Stimulated activated CD8-positive, alpha-beta memory T cell treated with anti-CD3 and anti-CD28 coated beads, Interleukin-4, amount 100 ng/mL, for 4 hours (primary cell): ENCODE data around the gene GUK1.

Experiments used
- DNase-seq, 2 donors: peaks; one replicate each; pipeline ENCODE4 v3.0.0-alpha.2; 2020; ENCODE audit warnings: low read depth in 2 of 2, low spot score in 1 of 2

GUK1 gene

DNA sequence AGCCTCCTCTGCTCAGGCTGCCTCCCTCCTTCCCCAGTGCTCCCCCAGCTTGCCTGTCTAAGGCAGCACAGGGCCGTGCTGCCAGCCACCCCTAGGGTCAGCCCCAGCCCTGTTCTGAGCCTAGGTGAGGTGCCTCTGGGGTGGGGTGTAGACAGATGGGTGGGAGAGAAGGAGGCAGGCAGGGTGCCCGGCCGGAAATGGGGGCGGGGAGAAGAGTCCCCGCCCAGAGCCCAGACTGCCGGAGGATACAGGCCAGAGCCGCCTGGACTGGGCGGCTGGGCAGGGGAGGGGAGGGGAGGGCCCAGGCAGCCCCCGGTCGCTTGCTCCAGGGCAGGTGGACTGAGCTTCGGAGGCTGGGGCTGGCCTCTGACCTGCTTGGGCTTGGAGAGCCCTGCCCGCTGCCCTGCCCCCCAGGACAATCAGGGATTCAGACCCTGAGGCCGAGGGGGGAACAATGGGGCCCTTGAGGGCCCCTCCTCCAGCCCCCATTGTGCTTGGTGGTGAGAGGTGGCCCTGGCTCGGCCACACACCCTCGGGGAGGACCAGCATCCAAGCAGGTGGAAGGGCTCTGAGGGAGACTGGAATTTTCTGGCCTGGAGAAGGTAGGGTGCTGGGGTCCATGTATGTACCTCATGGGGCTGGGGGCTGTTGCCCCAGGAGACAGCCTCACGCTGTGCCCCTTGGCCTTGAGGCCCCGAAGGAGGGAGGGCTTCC, 9.5 kb downstream of the GUK1 start, which contains the start of gene GJC2:
Gene GJC2 (plus strand): TSS at position 525 of the 714 bp plus-strand sequence. CDS start 7,829 bp downstream, outside the sequence.
- DNase-seq, result no peak

DNA sequence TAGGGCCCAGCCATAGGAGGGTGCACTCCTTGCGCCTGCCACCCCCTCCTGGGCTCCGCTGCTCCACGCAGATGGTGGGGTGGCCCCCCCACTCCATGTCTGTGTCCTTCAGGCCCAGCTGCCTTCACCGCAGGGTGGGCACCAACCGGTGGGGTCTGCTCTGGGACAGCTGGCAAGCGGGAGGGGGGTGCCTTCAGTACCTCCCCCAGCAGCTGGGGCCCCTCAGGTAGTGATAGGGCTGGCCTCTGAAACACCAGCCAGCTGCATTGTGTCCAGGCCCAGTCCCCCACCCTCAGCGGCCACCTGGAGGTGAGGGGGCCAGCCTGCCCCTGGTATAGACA, 10.0 kb downstream of the GUK1 start:
- DNase-seq, result no peak

DNA sequence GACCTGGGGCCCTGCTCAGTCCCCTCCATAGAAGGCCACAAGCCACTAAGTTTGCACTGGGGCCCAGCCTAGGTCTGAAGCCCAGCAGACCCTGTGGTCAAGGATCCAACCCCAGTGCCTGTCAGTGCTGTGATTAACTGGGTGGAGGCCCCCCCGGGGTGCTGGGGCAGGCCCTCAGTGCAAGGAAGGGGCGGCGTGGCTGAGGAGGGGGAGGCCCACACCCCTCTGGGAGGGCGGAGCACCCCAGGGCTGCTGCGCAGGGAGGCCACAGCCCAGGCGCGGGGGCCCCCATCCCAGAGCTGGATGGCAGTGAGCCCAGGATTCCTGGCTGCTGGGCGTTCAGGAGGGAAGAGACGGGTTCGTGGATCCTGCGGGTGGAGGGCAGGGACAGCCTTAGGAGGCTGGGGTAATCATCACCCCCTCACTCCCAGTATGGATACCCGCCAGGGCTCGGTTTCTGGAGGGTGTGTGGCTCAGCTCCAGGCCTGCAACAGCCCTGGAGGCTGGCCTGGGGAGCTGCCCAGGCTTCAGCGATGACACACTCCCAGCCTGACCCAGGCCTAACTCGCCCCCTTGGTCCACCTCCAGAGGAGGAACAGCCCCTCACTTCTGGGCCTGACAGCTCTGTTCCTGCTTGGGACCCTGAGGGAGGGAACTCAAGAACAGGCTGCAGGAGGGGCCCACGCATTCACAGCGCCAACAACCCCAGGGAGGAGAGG, 10.5 kb downstream of the GUK1 start:
- DNase-seq, result no peak

DNA sequence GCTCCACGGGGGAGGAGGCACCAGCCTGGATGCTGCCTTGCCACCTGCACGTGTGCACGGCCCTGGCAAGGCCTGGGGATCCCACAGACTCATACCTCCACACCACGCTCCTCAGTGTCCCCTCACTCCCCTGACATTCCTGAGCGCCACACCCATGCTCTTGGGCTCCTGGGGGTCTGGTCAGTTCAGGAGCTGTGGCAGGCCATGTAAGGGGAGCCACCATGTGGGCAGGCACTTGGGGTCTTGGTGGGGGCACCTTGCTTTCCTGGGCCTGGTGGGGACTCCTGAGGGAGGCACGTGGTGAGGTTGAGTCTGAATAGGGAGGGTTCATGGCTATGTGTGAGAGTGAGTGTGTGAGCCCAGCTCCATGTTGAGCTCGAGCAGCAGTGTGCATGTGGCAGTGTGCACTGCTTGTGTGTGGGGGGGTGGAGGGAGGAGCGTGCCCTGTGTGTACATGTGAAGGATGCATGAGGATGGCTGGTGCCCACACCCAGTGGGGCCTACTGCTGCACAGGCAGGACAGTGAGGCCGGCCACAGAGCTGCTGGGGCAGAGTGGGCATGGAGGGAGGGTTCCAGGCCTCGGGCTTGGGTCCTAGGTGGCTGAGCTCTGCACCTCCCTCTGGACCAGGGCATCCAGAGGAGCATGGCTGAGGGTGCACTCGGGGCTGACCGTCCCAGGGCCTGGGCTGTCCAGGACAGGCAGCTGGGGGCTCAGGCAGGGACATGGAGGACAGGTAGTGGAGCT, 11.3 kb downstream of the GUK1 start:
- DNase-seq, result no peak

DNA sequence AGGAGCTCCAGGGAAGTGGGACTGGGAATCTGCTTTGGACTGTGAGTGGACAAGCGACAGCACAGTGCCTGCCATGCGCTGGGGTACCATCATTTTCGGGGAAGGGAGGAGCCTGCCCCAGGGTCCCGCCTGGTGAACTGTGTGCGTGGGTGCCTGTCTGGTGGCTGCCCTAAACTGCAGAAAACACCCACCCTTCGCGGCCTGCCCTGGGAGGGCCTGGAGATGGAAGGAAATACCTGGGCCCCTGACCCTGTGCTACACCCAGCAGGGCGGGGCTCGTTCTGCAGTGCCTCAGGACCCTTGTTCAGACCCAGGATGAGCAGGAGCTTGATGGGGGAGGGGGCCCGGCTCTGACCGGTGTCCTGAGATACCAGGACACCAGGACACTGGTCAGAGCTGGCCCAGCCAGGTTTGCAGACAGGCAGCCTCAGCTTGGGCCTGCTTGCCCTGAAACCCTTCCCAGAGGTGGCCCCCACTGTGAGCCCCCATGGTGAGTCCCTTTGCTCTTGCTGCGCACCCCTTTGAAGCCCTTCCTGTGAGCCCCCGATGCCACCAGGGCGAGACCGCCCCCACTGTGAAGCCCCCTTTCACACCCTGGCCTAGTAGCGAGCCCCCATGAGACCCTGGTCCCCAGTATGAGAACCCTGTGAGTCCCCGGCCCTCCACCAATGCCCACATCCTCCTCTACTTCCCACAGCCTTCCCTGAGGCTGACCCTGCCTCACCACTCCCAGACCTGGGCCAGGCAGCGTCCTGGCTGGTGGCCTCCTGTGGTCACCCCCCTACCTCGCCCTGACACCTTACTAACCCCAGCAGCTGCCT, 12.2 kb downstream of the GUK1 start:
- DNase-seq, result no peak

DNA sequence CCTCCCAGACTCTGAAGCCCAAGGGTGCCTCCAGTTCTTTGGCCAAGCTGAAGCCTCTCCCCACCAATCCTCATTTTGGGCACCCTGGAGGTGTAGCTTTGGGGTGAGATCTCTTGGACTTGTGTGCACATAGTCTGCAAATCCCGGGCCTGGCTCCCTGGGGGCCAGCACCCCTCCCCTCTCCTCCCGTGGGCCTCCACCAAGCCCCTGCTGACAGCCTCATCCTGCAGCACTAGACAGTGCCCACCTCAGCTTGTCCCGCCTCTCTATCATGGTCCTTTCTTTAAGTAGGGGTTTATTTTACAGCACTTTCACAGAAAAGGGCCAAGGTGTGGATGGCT, 12.8 kb downstream of the GUK1 start:
- DNase-seq, result no peak

DNA sequence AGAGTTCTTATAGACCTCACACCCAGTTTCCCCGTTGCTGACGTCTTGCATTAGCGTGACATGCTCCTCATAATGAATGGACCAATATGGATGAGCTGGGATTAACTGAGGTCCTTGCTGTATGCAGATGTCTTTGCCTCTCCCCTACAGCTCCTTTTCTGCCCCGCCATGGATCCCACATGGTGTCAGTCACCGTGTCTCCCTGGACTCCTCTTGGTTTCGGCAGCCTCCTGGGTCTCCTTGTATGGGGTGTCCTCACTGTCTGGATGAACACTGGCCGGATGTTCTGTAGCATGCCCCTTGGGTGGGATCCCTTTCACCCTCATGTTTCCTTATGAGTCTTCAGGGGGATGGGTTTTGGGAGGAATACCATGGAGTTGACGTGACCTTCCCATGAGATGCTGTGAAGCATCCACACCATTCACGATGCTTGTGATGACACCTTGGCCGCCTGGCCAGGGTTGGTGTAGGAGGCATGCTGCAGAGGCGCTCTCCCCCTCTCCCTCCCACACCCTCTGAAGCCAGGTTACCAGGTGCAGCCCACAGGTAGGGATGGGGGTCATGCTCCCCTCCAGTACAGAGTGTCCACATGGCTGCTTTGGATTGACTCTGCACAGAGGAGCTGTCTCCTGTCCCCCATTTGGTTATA, 14.1 kb downstream of the GUK1 start:
- DNase-seq, result no peak

DNA sequence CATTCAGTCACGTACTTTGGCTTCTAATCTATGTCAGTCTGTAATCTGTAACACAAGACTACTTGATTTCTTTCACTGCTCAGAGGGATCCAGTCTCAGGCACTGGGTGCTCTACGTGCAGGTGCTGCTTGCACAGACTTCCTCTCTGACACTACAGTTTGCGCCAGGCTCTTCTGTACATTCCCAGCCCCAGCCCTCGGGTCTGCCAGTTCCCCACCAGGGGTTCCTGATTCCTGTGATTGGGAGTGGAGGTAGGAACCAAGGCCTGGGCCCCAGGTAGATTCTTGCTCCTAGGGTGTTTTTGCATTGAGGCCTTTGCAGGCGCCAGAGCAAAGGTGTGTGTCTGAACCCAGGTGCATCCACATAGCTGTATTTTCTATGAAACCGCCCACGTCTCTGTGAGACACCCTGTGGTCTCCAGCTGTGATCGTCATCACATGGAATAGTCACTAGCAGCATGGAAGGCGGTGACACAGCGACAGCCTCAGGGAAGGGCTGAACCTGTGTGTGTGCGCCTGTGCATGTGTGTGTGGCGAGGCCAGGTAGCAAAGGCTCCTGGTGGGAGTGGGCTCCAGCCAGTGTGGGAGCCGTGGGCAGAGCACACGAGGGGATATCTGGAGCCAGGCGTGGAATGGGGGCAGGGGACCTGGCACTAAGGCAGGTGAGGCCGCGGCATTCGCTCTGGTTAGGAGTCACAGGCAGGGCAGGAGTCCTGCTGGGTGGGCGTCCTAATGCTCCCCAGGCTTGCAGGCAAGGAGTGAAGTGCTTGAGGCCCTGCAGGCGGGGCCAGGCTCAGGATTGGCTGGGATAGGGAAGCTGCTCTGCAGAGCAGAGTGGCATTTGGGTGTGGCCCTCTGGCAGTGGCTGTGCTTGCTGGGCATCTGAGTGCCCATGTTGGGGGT, 14.8 kb downstream of the GUK1 start:
- peak in 1 of 2 donors; percentile 30 for DNase-seq

DNA sequence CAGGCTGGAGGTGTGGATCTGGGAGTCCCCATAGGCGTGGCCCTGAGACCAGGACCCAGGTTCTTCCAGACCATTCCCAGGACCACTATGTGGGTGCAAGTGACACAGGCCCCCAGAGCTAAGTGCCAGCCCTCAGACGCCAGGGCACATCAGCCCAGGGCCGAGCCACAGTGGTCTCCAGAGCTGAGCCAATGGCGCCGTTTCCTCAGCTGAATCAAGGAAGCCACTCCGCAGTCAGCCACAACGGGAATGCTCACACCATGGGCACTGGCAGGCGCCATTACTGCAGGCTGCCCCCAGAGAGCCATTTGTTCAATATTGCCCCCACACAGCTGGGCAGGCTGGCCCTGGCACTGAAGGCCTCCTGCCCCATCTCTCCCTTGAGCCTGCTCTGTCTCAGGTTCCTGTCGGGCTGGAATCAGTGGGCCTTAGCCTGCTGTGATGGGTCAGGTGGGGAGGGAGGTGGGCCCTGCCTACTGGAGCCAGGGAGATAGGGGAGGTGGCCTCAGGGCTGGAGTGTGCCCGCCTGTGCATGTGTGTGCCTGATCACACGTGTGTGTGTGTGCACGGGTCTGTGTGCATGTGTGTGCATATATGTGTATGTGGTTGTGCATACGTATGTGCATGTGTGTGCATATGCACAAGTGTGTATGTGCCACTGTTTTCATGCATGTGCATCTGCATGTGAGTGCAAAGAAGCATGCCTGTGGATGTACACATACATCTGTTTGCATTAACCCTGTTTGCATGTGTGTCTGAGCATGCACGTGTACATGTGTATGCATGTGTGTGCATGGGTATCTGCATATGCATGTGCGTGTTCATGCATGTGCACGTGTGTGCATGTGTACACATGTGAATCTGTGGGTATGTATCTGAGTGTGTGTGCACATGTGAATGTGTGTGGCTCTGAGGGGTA, 15.8 kb downstream of the GUK1 start:
- no peak for DNase-seq

DNA sequence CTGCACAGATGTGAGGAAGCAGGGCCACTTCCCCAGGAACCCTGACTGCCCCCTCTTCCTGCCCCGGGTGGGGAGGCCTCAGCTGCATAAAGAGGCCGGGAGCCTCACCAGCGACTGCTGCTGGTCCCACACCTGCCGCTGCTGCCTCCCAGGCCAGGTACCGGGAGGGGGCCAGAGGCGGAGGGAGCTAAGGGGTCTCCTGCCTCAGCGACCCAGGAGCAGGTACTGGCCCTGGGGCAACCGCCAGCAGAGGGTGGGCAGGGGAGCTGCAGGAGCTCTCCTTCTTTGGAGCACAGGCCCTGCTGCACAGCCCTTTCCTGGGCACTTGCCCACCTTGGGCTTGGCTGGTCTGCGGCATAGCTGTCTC, 16.4 kb downstream of the GUK1 start:
- no peak for DNase-seq

DNA sequence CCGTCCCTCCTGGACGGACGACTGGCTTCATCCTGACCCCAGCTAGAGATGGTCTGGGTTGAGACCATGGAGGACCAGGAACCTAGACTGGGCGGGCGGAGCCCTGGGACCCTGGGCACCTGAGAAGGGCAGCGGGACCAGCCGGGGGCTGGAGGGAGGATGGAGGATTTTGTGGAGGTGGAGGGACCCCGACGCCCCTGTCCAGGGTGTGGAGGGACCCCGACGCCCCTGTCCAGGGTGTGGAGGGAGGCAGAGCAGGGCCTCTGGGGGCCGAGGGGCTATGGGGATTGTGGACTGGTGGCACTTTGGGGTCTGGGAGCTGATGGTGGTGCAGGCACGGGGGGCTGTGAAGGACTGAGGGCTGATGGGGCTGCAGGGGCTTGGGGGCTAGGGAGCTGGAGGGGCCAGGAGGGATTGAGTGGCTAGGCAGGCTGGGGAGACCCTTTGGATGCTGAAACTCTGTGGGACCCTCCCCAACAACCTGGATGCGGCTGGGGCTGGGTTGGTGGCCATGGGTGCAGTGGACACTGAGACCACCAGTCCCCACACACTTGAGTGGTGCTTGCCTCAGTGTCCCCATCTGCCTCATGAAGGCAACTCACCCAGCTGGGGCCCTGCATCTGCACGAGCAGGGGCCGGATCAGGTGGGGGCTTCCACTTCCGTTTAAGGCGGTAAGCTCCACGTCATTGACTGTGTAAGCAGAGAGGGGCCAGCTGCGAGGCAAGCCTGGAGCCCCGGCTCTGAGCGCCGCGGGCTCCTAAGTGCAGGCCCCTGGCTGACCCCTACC, 17.1 kb downstream of the GUK1 start:
- no peak for DNase-seq

DNA sequence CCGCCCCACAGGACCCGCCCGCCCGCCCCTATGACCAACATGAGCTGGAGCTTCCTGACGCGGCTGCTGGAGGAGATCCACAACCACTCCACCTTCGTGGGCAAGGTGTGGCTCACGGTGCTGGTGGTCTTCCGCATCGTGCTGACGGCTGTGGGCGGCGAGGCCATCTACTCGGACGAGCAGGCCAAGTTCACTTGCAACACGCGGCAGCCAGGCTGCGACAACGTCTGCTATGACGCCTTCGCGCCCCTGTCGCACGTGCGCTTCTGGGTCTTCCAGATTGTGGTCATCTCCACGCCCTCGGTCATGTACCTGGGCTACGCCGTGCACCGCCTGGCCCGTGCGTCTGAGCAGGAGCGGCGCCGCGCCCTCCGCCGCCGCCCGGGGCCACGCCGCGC, 17.6 kb downstream of the GUK1 start:
- no peak for DNase-seq

DNA sequence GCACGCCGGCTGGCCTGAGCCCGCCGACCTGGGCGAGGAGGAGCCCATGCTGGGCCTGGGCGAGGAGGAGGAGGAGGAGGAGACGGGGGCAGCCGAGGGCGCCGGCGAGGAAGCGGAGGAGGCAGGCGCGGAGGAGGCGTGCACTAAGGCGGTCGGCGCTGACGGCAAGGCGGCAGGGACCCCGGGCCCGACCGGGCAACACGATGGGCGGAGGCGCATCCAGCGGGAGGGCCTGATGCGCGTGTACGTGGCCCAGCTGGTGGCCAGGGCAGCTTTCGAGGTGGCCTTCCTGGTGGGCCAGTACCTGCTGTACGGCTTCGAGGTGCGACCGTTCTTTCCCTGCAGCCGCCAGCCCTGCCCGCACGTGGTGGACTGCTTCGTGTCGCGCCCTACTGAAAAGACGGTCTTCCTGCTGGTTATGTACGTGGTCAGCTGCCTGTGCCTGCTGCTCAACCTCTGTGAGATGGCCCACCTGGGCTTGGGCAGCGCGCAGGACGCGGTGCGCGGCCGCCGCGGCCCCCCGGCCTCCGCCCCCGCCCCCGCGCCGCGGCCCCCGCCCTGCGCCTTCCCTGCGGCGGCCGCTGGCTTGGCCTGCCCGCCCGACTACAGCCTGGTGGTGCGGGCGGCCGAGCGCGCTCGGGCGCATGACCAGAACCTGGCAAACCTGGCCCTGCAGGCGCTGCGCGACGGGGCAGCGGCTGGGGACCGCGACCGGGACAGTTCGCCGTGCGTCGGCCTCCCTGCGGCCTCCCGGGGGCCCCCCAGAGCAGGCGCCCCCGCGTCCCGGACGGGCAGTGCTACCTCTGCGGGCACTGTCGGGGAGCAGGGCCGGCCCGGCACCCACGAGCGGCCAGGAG, 18.3 kb downstream of the GUK1 start:
- no peak for DNase-seq

DNA sequence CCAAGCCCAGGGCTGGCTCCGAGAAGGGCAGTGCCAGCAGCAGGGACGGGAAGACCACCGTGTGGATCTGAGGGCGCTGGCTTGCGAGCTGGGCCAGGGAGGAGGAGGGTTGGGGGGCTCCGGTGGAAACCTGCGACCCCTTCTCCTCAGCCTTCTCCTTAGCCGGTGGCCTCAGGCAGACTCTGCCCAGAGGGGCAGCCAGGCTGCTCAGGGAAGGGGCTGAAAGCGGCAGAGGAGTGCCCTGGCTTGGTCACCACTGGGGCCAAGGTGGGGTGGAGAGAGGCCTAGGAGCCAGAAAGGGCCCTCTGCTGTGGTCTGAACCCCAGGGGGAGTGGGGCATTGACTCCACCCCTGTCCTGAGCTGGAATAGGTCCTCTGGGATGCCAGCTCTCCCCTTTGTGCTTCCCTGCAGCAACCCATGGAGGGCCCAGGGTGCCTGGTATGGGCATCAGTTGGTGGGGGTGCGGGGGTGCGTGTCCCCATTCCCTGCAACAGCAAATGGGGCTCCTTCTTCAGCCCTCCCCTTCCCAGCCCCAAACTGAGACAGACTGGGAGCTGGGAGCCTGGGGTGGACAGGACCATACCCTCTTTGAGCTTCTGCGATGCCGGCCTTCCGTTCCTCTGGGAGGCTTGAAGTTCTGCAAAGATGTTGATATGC, 19.1 kb downstream of the GUK1 start:
- no peak for DNase-seq

DNA sequence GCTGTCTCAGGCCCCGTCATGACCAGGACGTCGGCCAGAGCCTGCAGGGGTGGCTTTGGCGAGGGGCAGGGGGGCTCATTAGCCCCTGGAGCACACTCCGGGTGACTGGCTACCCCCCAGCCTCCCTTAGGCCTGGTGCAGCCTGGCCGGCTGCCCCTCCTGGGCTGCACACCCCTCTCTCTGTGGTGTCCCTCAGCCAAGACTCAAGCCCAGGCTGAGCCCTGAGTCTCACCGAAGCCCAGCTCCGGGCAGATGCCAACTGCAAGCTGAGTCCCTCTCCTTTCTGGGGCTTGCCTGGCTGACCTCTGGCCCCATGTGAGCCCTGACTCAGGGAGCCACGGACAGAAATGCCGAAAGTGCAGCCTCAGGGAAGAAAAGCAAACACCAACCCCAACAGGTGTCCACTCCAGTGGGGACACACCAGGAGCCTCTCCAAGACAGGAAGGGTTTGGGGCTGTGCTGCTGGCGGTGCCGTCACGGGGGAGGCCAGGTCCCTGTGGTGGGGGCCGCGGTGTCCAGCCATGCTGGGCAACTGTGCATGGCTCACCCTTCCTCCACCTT, 20.2 kb downstream of the GUK1 start:
- DNase-seq, result no peak

DNA sequence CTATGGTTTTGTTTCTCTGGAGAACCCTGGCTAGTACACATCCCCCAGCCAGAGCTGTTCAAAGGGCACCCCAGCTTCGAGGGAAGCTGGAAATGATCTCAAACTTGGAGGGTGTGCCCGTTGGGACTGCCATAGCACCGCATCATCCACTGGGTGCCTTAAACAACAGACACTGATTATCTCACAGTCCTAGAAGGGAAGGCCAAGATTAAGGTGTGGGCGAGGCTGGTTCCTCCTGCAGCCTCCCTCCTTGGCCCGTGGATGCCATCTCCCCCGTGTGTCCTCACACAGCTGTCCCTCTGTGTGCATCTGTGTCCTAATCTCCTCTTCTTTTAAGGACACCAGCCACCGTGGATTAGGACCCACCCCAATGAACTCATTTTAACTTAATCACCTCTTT, 21.3 kb downstream of the GUK1 start:
- DNase-seq, result no peak
